B cell (primary cell): ENCODE measurements around the gene ABCB7. TPM values are rescaled to one million over a fixed set of nuclear protein-coding genes. Genes with fewer than 3 reads are reported as not detected.

Experiments
- ATAC-seq: fragments of 200-7000 bp; cut with Tn5 transposase; one replicate; pipeline ENCODE4 v1.10.0; 2021; ENCODE audit warnings: low read depth, mild to moderate bottlenecking, moderate number of reproducible peaks, moderate library complexity
- CTCF ChIA-PET: fragments of 350-600 bp; sonication (Branson Sonifier 250); formaldehyde crosslinking; loops from one replicate; lab custom pipeline; 2021; ENCODE audit warnings: antibody characterized with exemption, inconsistent platforms; lab: Charles Lee
- POLR2A ChIA-PET: fragments of 350-600 bp; sonication (Branson Sonifier 250); formaldehyde crosslinking; loops from one replicate; lab custom pipeline; 2021; ENCODE audit warnings: antibody characterized with exemption; lab: Charles Lee
- DNase-seq: peaks from one replicate; pipeline ENCODE4 v3.0.0; 2013
- H2AFZ ChIP-seq: 2 replicates; pipeline ENCODE4 v1.6.1; 2012; ENCODE audit warnings: mild to moderate bottlenecking, low read depth, low read length; ENCODE audit not compliant: insufficient read depth, poor library complexity, severe bottlenecking
- H3K27ac ChIP-seq, 2 donors: 1 replicate in 1 of 2; 2 replicates in 1 of 2; pipeline ENCODE4 v1.5.1; 2012 to 2013; ENCODE audit warnings: low read length in 2 of 2, mild to moderate bottlenecking in 2 of 2, moderate library complexity in 1 of 2
- H3K27me3 ChIP-seq, 4 experiments: fragments of 200-600 bp in 1 of 4; sonication (generic) in 1 of 4; replicated peaks in 1 of 4; 1 replicate in 2 of 4; 2 replicates in 2 of 4; pipeline versions ENCODE4 v1.6.1 to v1.7.0; 2013 to 2016; ENCODE audit warnings: low read length in 3 of 4, mild to moderate bottlenecking in 2 of 4, mixed read lengths in 1 of 4, moderate library complexity in 1 of 4; ENCODE audit not compliant: insufficient read depth in 4 of 4, control insufficient read depth in 3 of 4; ENCODE audit errors: control extremely low read depth in 1 of 4
- H3K36me3 ChIP-seq, 2 experiments: replicated peaks in 1 of 2; 1 replicate in 1 of 2; 2 replicates in 1 of 2; pipeline versions ENCODE4 v1.6.1 to v1.7.1; 2013; ENCODE audit warnings: low read length in 1 of 2; ENCODE audit not compliant: insufficient read depth in 2 of 2, control insufficient read depth in 1 of 2; ENCODE audit errors: control extremely low read depth in 1 of 2, extremely low read depth in 1 of 2
- H3K4me1 ChIP-seq, 2 donors: fragments of 200-600 bp in 1 of 2; sonication (generic) in 1 of 2; 1 replicate in 1 of 2; 2 replicates in 1 of 2; pipeline versions ENCODE4 v1.5.1 to v1.6.1; 2013 to 2017; ENCODE audit warnings: low read length in 2 of 2; ENCODE audit not compliant: control insufficient read depth in 2 of 2, insufficient read depth in 2 of 2
- H3K4me2 ChIP-seq: replicated peaks from 2 replicates; pipeline ENCODE3; 2012; ENCODE audit warnings: mild to moderate bottlenecking, low read depth, low read length; ENCODE audit not compliant: poor library complexity, severe bottlenecking
- H3K4me3 ChIP-seq, 5 experiments: fragments of 200-600 bp in 1 of 5; sonication (generic) in 1 of 5; 1 replicate in 3 of 5; 2 replicates in 2 of 5; pipeline versions ENCODE4 v1.5.1 to v1.7.0; 2011 to 2016; ENCODE audit warnings: low read length in 4 of 5, mild to moderate bottlenecking in 4 of 5, low read depth in 2 of 5, control low read depth in 1 of 5, moderate library complexity in 1 of 5; ENCODE audit not compliant: insufficient read depth in 1 of 5; ENCODE audit errors: control extremely low read depth in 1 of 5, extremely low read depth in 1 of 5
- H3K79me2 ChIP-seq: fragments of 200-600 bp; sonication (generic); one replicate; pipeline ENCODE4 v1.6.0; 2016; ENCODE audit warnings: low read length; ENCODE audit not compliant: control insufficient read depth, insufficient read depth
- H3K9ac ChIP-seq: fragments of 200-600 bp; sonication (generic); 2 replicates; pipeline ENCODE4 v1.6.1; 2017; ENCODE audit warnings: mild to moderate bottlenecking, low read length, moderate library complexity
- H3K9me3 ChIP-seq, 3 donors: one replicate each; pipeline versions ENCODE4 v1.6.1 to v1.7.1; 2013; ENCODE audit warnings: low read length in 2 of 3; ENCODE audit not compliant: control insufficient read depth in 2 of 3, insufficient read depth in 1 of 3; ENCODE audit errors: control extremely low read depth in 1 of 3
- H4K20me1 ChIP-seq: 2 replicates; pipeline ENCODE4 v1.6.0; 2012; ENCODE audit warnings: mild to moderate bottlenecking, low read length; ENCODE audit not compliant: insufficient read depth, control insufficient read depth, poor library complexity, severe bottlenecking
- H3K27ac Mint-ChIP-seq: one replicate; pipeline ENCODE4 v1.8.0; 2021; ENCODE audit warnings: mixed read lengths
- H3K27me3 Mint-ChIP-seq: one replicate; pipeline ENCODE4 v1.8.0; 2021; ENCODE audit warnings: mixed read lengths
- H3K4me1 Mint-ChIP-seq: one replicate; pipeline ENCODE4 v1.8.0; 2021; ENCODE audit warnings: mixed read lengths
- H3K4me3 Mint-ChIP-seq: one replicate; pipeline ENCODE4 v1.8.0; 2021; ENCODE audit warnings: mixed read lengths
- H3K9me3 Mint-ChIP-seq: one replicate; pipeline ENCODE4 v1.8.0; 2022; ENCODE audit warnings: mixed read lengths; ENCODE audit not compliant: insufficient read depth
- EZH2 ChIP-seq: IDR thresholded peaks from 2 replicates; pipeline ENCODE4 v1.6.1; 2012; ENCODE audit warnings: borderline replicate concordance, low read depth, mild to moderate bottlenecking, moderate library complexity, low read length; ENCODE audit not compliant: insufficient read depth, poor library complexity, severe bottlenecking
- WGBS: methylation state at CpG from one replicate; pipeline ENCODE4 v1.1.5; 2013; ENCODE audit warnings: missing lambda C conversion rate; ENCODE audit not compliant: insufficient coverage; 5-methylcytosine and 5-hydroxymethylcytosine counted together
- intact Hi-C: fragments of 100-400 bp; cut with micrococcal nuclease; formaldehyde crosslinking; loops from one replicate; pipeline ENCODE4 v1.10.0; 2022
- polyA plus RNA-seq: library from polyadenylated mRNA; depleted of rRNA; stranded (reverse); fragments of >200 nt; gene quantifications from 2 replicates; pipeline ENCODE4 v1.2.3, GENCODE V29; 2012
- total RNA-seq, 2 donors: library from RNA; stranded (reverse); fragments of 120-200 nt in 1 of 2; gene quantifications; 1 replicate in 1 of 2; 2 replicates in 1 of 2; pipeline versions ENCODE4 v1.2.3 to v1.2.4, GENCODE V29; 2013 to 2022
- TF ChIP-seq, protein P1 (sequence below): fragments of 200-600 bp; IDR thresholded peaks from one replicate; pipeline ENCODE4 v1.8.0; 2022; ENCODE audit warnings: antibody characterized with exemption, mild to moderate bottlenecking

The ABCB7 gene
- total and polyA plus RNA-seq, 2 donors (not counting 1 experiment from before 2014, with no cell fraction given), result 17.8 to 34.7 TPM

DNA sequence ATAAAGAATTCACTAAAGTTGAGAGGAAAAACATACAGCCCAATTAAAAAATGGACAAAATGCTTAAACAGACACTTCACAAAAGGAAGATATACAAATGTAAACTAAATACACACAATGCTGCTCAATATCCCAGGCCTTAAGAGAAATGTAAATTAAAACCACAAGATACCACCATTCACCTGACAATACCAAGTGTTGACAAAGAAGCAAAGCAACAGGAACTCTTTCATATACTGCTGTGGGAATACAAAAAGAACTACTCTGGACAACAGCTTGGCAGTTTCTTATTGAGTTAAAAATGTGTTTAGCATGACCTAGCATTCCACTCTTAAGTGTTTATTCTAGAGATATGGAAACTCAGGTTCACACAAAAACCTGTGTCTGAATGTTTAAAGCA is 71.3 kb downstream of the ABCB7 start:
- Histone ChIP-seq H4K20me1 (no peaks in the 10 kb centered on the region), H3K4me2 (no peak overlapping the region), H3K79me2 (no peaks in the 10 kb centered on the region), H3K4me3 (no peak overlapping the region), H3K9me3 (no peaks in the 10 kb centered on the region), H3K36me3 (no peaks in the 10 kb centered on the region), H2AFZ (no peak overlapping the region), H3K27me3 (no peaks in the 10 kb centered on the region), H3K9ac (no peak overlapping the region), H3K27ac (no peak overlapping the region), H3K4me1 (peaks cover 4 to 5% of the 10 kb centered on the region in 2 donors)
- intact Hi-C loops, result no loop called here
- ChIA-PET POLR2A (no interaction called here), CTCF (no interaction called here)
- TF ChIP-seq EZH2, result no peak
- TF ChIP-seq, protein P1, sequence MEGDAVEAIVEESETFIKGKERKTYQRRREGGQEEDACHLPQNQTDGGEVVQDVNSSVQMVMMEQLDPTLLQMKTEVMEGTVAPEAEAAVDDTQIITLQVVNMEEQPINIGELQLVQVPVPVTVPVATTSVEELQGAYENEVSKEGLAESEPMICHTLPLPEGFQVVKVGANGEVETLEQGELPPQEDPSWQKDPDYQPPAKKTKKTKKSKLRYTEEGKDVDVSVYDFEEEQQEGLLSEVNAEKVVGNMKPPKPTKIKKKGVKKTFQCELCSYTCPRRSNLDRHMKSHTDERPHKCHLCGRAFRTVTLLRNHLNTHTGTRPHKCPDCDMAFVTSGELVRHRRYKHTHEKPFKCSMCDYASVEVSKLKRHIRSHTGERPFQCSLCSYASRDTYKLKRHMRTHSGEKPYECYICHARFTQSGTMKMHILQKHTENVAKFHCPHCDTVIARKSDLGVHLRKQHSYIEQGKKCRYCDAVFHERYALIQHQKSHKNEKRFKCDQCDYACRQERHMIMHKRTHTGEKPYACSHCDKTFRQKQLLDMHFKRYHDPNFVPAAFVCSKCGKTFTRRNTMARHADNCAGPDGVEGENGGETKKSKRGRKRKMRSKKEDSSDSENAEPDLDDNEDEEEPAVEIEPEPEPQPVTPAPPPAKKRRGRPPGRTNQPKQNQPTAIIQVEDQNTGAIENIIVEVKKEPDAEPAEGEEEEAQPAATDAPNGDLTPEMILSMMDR, result no peak
- ATAC-seq, result no peak
- DNase-seq, result no peak
- H3K27ac Mint-ChIP-seq, result no peak overlapping the region
- H3K9me3 Mint-ChIP-seq, result peaks cover 3% of the 10 kb centered on the region
- peaks cover 24% of the 10 kb centered on the region for H3K4me1 Mint-ChIP-seq
- no peak overlapping the region for H3K4me3 Mint-ChIP-seq
- no peaks in the 10 kb centered on the region for H3K27me3 Mint-ChIP-seq

DNA sequence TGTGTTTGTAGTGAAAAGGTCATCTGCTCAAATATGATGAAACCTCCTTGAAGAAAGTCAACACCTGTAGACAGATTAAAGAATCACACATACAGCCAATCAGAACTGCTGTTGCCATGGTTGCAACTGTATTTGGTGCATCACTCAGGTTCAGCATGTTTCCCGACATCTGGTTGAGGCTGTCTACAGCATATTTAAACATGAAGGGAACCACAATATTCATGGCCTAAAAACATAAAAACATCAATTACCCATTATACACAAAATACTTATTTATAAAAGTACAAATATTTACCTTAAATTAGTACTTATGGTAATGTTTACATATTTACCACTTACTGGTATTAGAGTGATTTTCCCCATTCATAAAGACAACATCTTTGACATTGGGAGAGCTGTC is 79.7 kb downstream of the ABCB7 start:
- no peak for TF ChIP-seq EZH2
- TF ChIP-seq, protein P1, result no peak
- no peak overlapping the region for H3K9ac ChIP-seq

More for the DNA sequence above, 79.7 kb downstream of the ABCB7 start:
- Histone ChIP-seq H3K4me2 (no peak overlapping the region), H4K20me1 (no peaks in the 10 kb centered on the region), H3K27ac (no peak overlapping the region), H3K4me3 (no peak overlapping the region), H3K27me3 (no peaks in the 10 kb centered on the region), H3K79me2 (no peaks in the 10 kb centered on the region), H3K36me3 (peaks cover 0 to 8% of the 10 kb centered on the region in 2 experiments), H3K9me3 (no peaks in the 10 kb centered on the region), H2AFZ (no peak overlapping the region), H3K4me1 (no peaks in the 10 kb centered on the region)
- intact Hi-C loops, result no loop called here
- no peaks in the 10 kb centered on the region for H3K4me1 Mint-ChIP-seq
- no peak overlapping the region for H3K27ac Mint-ChIP-seq
- no peaks in the 10 kb centered on the region for H3K9me3 Mint-ChIP-seq
- no peak for ATAC-seq
- CTCF ChIA-PET, result no interaction called here
- H3K4me3 Mint-ChIP-seq, result no peak overlapping the region
- DNase-seq, result no peak
- no CpG with 5 or more reads among the region's 1 CpG for WGBS
- POLR2A ChIA-PET, result no interaction called here
- no peaks in the 10 kb centered on the region for H3K27me3 Mint-ChIP-seq
